K562 (cell line): ENCODE measurements around the gene ISYNA1. TPM values are rescaled to one million over a fixed set of nuclear protein-coding genes. Genes with fewer than 3 reads are reported as not detected.

Experiments used
- CREM ChIP-seq: IDR thresholded peaks from 2 replicates; pipeline ENCODE4 v1.6.1; 2014; ENCODE audit warnings: antibody characterized with exemption, low read depth
- DDX20 ChIP-seq: fragments of 450-650 bp; IDR thresholded peaks from 2 replicates; pipeline ENCODE4 v1.6.1; 2016; ENCODE audit warnings: missing genetic modification characterization, low read depth, mild to moderate bottlenecking, missing compliant biosample characterization, moderate library complexity
- E2F3 ChIP-seq: fragments of 250-450 bp; sonication (Bioruptor Pico); IDR thresholded peaks from 2 replicates; pipeline ENCODE4 v1.4.0; 2020; ENCODE audit warnings: mild to moderate bottlenecking
- E2F5 ChIP-seq: sonication (generic); formaldehyde crosslinking; IDR thresholded peaks from 2 replicates; pipeline ENCODE4 v1.8.0; 2022; ENCODE audit warnings: mild to moderate bottlenecking, missing genetic modification reagents
- HNRNPUL1 ChIP-seq: fragments of 200-400 bp; formaldehyde crosslinking; IDR thresholded peaks from 2 replicates; pipeline ENCODE4 v1.6.1; 2017; ENCODE audit warnings: low read length
- KDM4B ChIP-seq, 2 experiments: fragments of 450-650 bp in 1 of 2; sonication (generic) in 1 of 2; IDR thresholded peaks; 2 replicates each; pipeline ENCODE4 v1.6.1; 2016 to 2017; ENCODE audit warnings: borderline replicate concordance in 2 of 2, antibody characterized with exemption in 1 of 2, low read depth in 1 of 2, mild to moderate bottlenecking in 1 of 2
- L3MBTL2 ChIP-seq: fragments of 450-650 bp; IDR thresholded peaks from 2 replicates; pipeline ENCODE4 v1.6.1; 2016; ENCODE audit warnings: mild to moderate bottlenecking, moderate library complexity
- MGA ChIP-seq: fragments of 450-650 bp; IDR thresholded peaks from 2 replicates; pipeline ENCODE4 v1.6.1; 2016; ENCODE audit warnings: mild to moderate bottlenecking, moderate library complexity
- NFATC3 ChIP-seq: fragments of 450-650 bp; IDR thresholded peaks from 2 replicates; pipeline ENCODE4 v1.6.1; 2017; ENCODE audit warnings: mild to moderate bottlenecking
- SIRT6 ChIP-seq: IDR thresholded peaks from one replicate; pipeline ENCODE4 v1.6.1; 2012; ENCODE audit warnings: low read depth, mild to moderate bottlenecking, control low read depth, inconsistent platforms, low read length, moderate library complexity
- SOX6 ChIP-seq: fragments of 450-650 bp; IDR thresholded peaks from 2 replicates; pipeline ENCODE4 v1.6.1; 2014; ENCODE audit warnings: mild to moderate bottlenecking
- SRF ChIP-seq, 2 experiments: fragments of 250-450, 450-650 bp in 1 of 2; sonication (Bioruptor Pico) in 1 of 2; sonication (generic) in 1 of 2; formaldehyde crosslinking; IDR thresholded peaks; 2 replicates each; pipeline versions ENCODE4 v1.5.0 to v1.5.1; 2020 to 2022; ENCODE audit warnings: mild to moderate bottlenecking in 1 of 2, missing genetic modification reagents in 1 of 2
- STAT5A ChIP-seq: IDR thresholded peaks from 2 replicates; pipeline ENCODE4 v1.6.1; 2012; ENCODE audit warnings: low read length, inconsistent platforms, borderline replicate concordance
- TCF15 ChIP-seq: fragments of 250-450 bp; sonication (Bioruptor Pico); IDR thresholded peaks from 2 replicates; pipeline ENCODE4 v1.8.0; 2022; ENCODE audit warnings: moderate library complexity, mild to moderate bottlenecking, inconsistent platforms
- ZNF431 ChIP-seq: sonication (generic); formaldehyde crosslinking; IDR thresholded peaks from 2 replicates; pipeline ENCODE4 v1.8.0; 2022; ENCODE audit warnings: mild to moderate bottlenecking, missing genetic modification reagents
- ZNF551 ChIP-seq: fragments of 250-450 bp; sonication (Bioruptor Pico); IDR thresholded peaks from 2 replicates; pipeline ENCODE4 v1.5.0; 2021; ENCODE audit warnings: mild to moderate bottlenecking, moderate library complexity
- ZNF778 ChIP-seq: fragments of 450-650 bp; formaldehyde crosslinking; IDR thresholded peaks from 2 replicates; pipeline ENCODE4 v1.4.0; 2020; ENCODE audit warnings: mild to moderate bottlenecking, moderate library complexity
- polyA plus RNA-seq, 8 experiments: library from polyadenylated mRNA; depleted of rRNA in 4 of 8; stranded (reverse) in 5 of 8; unstranded in 3 of 8; fragments of >200 nt; fragmentation: Nextera tagmentation in 2 of 8; fragmentation: Illumina TruSeq in 1 of 8; extraction: Ambion mirVana in 2 of 8; extraction: Trizol in 1 of 8; gene quantifications; 2 replicates each; pipeline versions ENCODE4 v1.2.1 to v1.2.3, GENCODE V29; 2011 to 2014; ENCODE audit warnings: inconsistent platforms in 1 of 8, missing spikeins in 1 of 8
- total RNA-seq, 7 experiments: library from RNA; depleted of rRNA in 6 of 7; stranded (reverse); fragments of >200 nt in 6 of 7; fragmentation: Illumina TruSeq in 2 of 7; extraction: Trizol in 2 of 7; gene quantifications; 2 replicates each; pipeline versions ENCODE4 v1.2.1 to v1.2.3, GENCODE V29; 2011 to 2021; ENCODE audit warnings: low replicate concordance in 1 of 7

Gene ISYNA1
- total and polyA plus RNA-seq, 9 of the 15 experiments (the other 6 are each of a cell fraction or from before 2014, with no cell fraction given) = 21.8 to 460 (median 93.2) TPM

- TF ChIP-seq MGA (no peak), ZNF431 (CRISPR knock-in tag) (no peak), E2F3 (no peak), ZNF778 (CRISPR knock-in tag) (no peak), KDM4B (IDR thresholded peaks at IDR 0.05; ENCODE audit: borderline replicate concordance in 2 of 2, low read depth in 1 of 2) (no peak), SOX6 (peak; percentile 28; the same call in 1 of the 2 replicates), HNRNPUL1 (no peak), DDX20 (tag) (no peak), ZNF551 (no peak), SIRT6 (no peak), NFATC3 (no peak), SRF (CRISPR knock-in tag; IDR thresholded peaks at IDR 0.05) (no peak), CREM (no peak), E2F5 (no peak), STAT5A (no peak), L3MBTL2 (no peak; the same call in 1 of the 2 replicates), TCF15 (CRISPR knock-in tag) (no peak)
These were observed 45.5 kb downstream of the ISYNA1 start (continued) for GRCh38 chr19:18392417-18392816.
